GM12878 (cell line): ENCODE data around the gene GRK6. TPM values are rescaled to one million over a fixed set of nuclear protein-coding genes. Genes with fewer than 3 reads are reported as not detected.

Source experiments
- ATAC-seq: fragments of 200-7000 bp; cut with Tn5 transposase; 3 replicates; pipeline ENCODE4 v1.9.1; 2020; ENCODE audit warnings: mild to moderate bottlenecking, moderate library complexity
- BruUV-seq: library from RNA; stranded (reverse); fragments of 400-500 nt; replicated peaks from 2 replicates; lab custom pipeline; 2021; lab: Mats Ljungman, UMichigan
- CTCF ChIA-PET: fragments of 300-600 bp; sonication (Branson Sonifier 250); formaldehyde crosslinking; extraction: SDS; loops from one replicate; lab custom pipeline; 2021; ENCODE audit warnings: inconsistent platforms; lab: Yijun Ruan, JAX
- POLR2A ChIA-PET: fragments of 350-600 bp; formaldehyde crosslinking; extraction: SDS; loops from one replicate; lab custom pipeline; 2021; ENCODE audit warnings: inconsistent platforms; lab: Charles Lee
- RAD21 ChIA-PET: fragments of 300-600 bp; sonication (Branson Sonifier 250); formaldehyde crosslinking; loops from one replicate; lab custom pipeline; 2023; ENCODE audit warnings: antibody characterized with exemption; ENCODE audit not compliant: unreplicated experiment; lab: Charles Lee
- SMC1A ChIA-PET: fragments of 300-600 bp; sonication (Branson Sonifier 250); formaldehyde crosslinking; loops from one replicate; lab custom pipeline; 2023; ENCODE audit not compliant: unreplicated experiment, uncharacterized antibody; lab: Charles Lee
- DNase-seq: peaks from one replicate; pipeline ENCODE4 v3.0.0-alpha.2; 2011; ENCODE audit warnings: low read depth, low spot score
- FAIRE-seq: peaks from 3 replicates; lab custom pipeline; 2011; peaks lifted over from hg19 to GRCh38; lab: Jason Lieb, UNC
- H2AFZ ChIP-seq: 2 replicates; pipeline ENCODE4 v1.6.0; 2011; ENCODE audit warnings: low read depth, low read length, control low read depth; ENCODE audit not compliant: control insufficient read depth
- H3K27ac ChIP-seq: 2 replicates; pipeline ENCODE4 v1.5.1; 2011; ENCODE audit warnings: control low read depth; ENCODE audit not compliant: control insufficient read depth, insufficient read depth
- H3K27me3 ChIP-seq, 2 experiments: replicated peaks in 1 of 2; 2 replicates each; pipeline versions ENCODE4 v1.6.0 to v1.6.1; 2011; ENCODE audit warnings: low read length in 1 of 2; ENCODE audit not compliant: control insufficient read depth in 2 of 2, insufficient read depth in 2 of 2
- H3K36me3 ChIP-seq, 2 experiments: 2 replicates each; pipeline ENCODE4 v1.5.1; 2011; ENCODE audit warnings: low read length in 1 of 2; ENCODE audit not compliant: control insufficient read depth in 2 of 2, insufficient read depth in 2 of 2
- H3K4me1 ChIP-seq: 2 replicates; pipeline ENCODE4 v1.6.1; 2011; ENCODE audit warnings: mild to moderate bottlenecking, low read length, moderate library complexity, mixed read lengths; ENCODE audit not compliant: control insufficient read depth, insufficient read depth
- H3K4me2 ChIP-seq: 2 replicates; pipeline ENCODE4 v1.6.0; 2011; ENCODE audit warnings: control low read depth; ENCODE audit not compliant: control insufficient read depth, insufficient read depth
- H3K4me3 ChIP-seq: fragments of 200-600 bp; sonication (generic); 2 replicates; pipeline ENCODE4 v1.5.1; 2016
- H3K79me2 ChIP-seq: 2 replicates; pipeline ENCODE4 v1.6.0; 2011; ENCODE audit warnings: low read length; ENCODE audit not compliant: control insufficient read depth, insufficient read depth
- H3K9ac ChIP-seq: 2 replicates; pipeline ENCODE4 v1.8.0; 2011; ENCODE audit warnings: low read length, control low read depth, mixed read lengths; ENCODE audit not compliant: control insufficient read depth, insufficient read depth
- H3K9me3 ChIP-seq: replicated peaks from 3 replicates; pipeline ENCODE4 v1.5.1; 2011; ENCODE audit warnings: mild to moderate bottlenecking, low read length; ENCODE audit not compliant: control insufficient read depth, insufficient read depth
- H4K20me1 ChIP-seq: 2 replicates; pipeline ENCODE4 v1.6.0; 2011; ENCODE audit not compliant: control insufficient read depth, insufficient read depth
- BHLHE40 ChIP-seq, 2 experiments: fragments of 450-650 bp in 1 of 2; IDR thresholded peaks; 2 replicates each; pipeline ENCODE4 v1.6.1; 2011 to 2017; ENCODE audit warnings: low read depth in 2 of 2, borderline replicate concordance in 1 of 2, improper control_type of control experiment in 1 of 2, low read length in 1 of 2, mild to moderate bottlenecking in 1 of 2
- CEBPB ChIP-seq, 2 experiments: fragments of 150-350 bp in 1 of 2; IDR thresholded peaks; 2 replicates each; pipeline ENCODE4 v1.6.1; 2012 to 2014; ENCODE audit warnings: low read depth in 2 of 2, low read length in 2 of 2, borderline replicate concordance in 1 of 2, inconsistent platforms in 1 of 2
- CUX1 ChIP-seq: IDR thresholded peaks from 2 replicates; pipeline ENCODE4 v1.6.1; 2012; ENCODE audit warnings: improper control_type of control experiment, low read depth, low read length; ENCODE audit not compliant: insufficient replicate concordance
- EGR1 ChIP-seq, 2 experiments: IDR thresholded peaks; 1 replicate in 1 of 2; 2 replicates in 1 of 2; pipeline ENCODE4 v1.6.1; 2011 to 2012; ENCODE audit warnings: low read depth in 2 of 2, low read length in 2 of 2, borderline replicate concordance in 1 of 2, mild to moderate bottlenecking in 1 of 2, moderate library complexity in 1 of 2
- ESRRA ChIP-seq: IDR thresholded peaks from 2 replicates; pipeline ENCODE4 v1.6.1; 2012; ENCODE audit warnings: mild to moderate bottlenecking, low read length, improper control_type of control experiment
- FOXK2 ChIP-seq: fragments of 450-650 bp; IDR thresholded peaks from 2 replicates; pipeline ENCODE4 v1.6.1; 2017; ENCODE audit warnings: mild to moderate bottlenecking, moderate library complexity
- FOXM1 ChIP-seq: IDR thresholded peaks from 2 replicates; pipeline ENCODE4 v1.6.1; 2012; ENCODE audit warnings: low read depth, mild to moderate bottlenecking, inconsistent platforms, low read length, moderate library complexity
- LARP7 ChIP-seq: fragments of 450-650 bp; IDR thresholded peaks from 2 replicates; pipeline ENCODE4 v1.6.1; 2017; ENCODE audit warnings: mild to moderate bottlenecking
- NR2F1 ChIP-seq: fragments of 450-650 bp; conservative IDR thresholded peaks from 2 replicates; pipeline ENCODE4 v1.6.1; 2017; ENCODE audit warnings: mild to moderate bottlenecking
- PKNOX1 ChIP-seq: fragments of 450-650 bp; IDR thresholded peaks from 2 replicates; pipeline ENCODE4 v1.6.1; 2016; ENCODE audit warnings: mild to moderate bottlenecking
- SIX5 ChIP-seq: IDR thresholded peaks from 2 replicates; pipeline ENCODE4 v1.6.1; 2011; ENCODE audit warnings: mild to moderate bottlenecking, low read depth, low read length, moderate library complexity; ENCODE audit not compliant: severe bottlenecking
- SREBF1 ChIP-seq: IDR thresholded peaks from 2 replicates; pipeline ENCODE4 v1.6.1; 2012; ENCODE audit warnings: mild to moderate bottlenecking, low read length
- ZNF217 ChIP-seq: fragments of 450-650 bp; IDR thresholded peaks from 2 replicates; pipeline ENCODE4 v1.6.1; 2017; ENCODE audit warnings: antibody characterized with exemption, mild to moderate bottlenecking
- WGBS: methylation state at CpG from one replicate; pipeline ENCODE4 v1.1.6; 2016; ENCODE audit warnings: low lambda C conversion rate; ENCODE audit not compliant: insufficient replicate concordance, insufficient coverage; ENCODE audit errors: missing lambda C conversion rate; 5-methylcytosine and 5-hydroxymethylcytosine counted together
- in situ Hi-C: fragments of 300-500 bp; cut with MboI; formaldehyde crosslinking; loops from 9 replicates; pipeline ENCODE4 v1.14.3; 2018; ENCODE audit warnings: mixed read lengths
- intact Hi-C: fragments of 100-400 bp; cut with micrococcal nuclease; formaldehyde crosslinking; loops from one replicate; pipeline ENCODE4 v1.14.2; 2022; ENCODE audit not compliant: unreplicated experiment
- polyA plus RNA-seq, 11 experiments: library from polyadenylated mRNA; depleted of rRNA in 4 of 11; unstranded in 6 of 11; stranded (reverse) in 5 of 11; fragments of >200 nt; fragmentation: Nextera tagmentation in 4 of 11; fragmentation: Illumina TruSeq in 1 of 11; extraction: Ambion mirVana in 4 of 11; extraction: Trizol in 1 of 11; gene quantifications; 1 replicate in 1 of 11; 2 replicates in 10 of 11; pipeline versions ENCODE4 v1.2.1 to v1.2.3, GENCODE V29; 2011 to 2016; ENCODE audit warnings: inconsistent platforms in 2 of 11, missing spikeins in 2 of 11, low read depth in 1 of 11
- total RNA-seq, 4 experiments: library from RNA; depleted of rRNA in 3 of 4; stranded (reverse); fragments of >200 nt in 3 of 4; fragmentation: Illumina TruSeq in 1 of 4; extraction: Trizol in 1 of 4; gene quantifications; 2 replicates each; pipeline versions ENCODE4 v1.2.1 to v1.2.3, GENCODE V29; 2013 to 2021

The GRK6 gene
- total and polyA plus RNA-seq, 10 of the 15 experiments (the other 5 are each of a cell fraction or from before 2014, with no cell fraction given), result 0.79 to 124 (median 41.6) TPM

GRCh38 chr5:177455036-177455660 lies 28.7 kb downstream of the GRK6 start (continued):
- no peak for TF ChIP-seq PKNOX1
- no peak for TF ChIP-seq SREBF1
- no peak for TF ChIP-seq FOXK2
- TF ChIP-seq FOXM1, result no peak
- no peak for TF ChIP-seq SIX5
- TF ChIP-seq, all 136 proteins: peak for 44

- ChIA-PET CTCF (interaction anchor here (0.7 to 16.4 kb wide), 34 partner anchors 10 to 795 kb away, joined by 3 to 391 read pairs (median 6); partner anchors contain the start of genes DBN1, DOK3, GRK6 and LMAN2), RAD21 (interaction anchor here (0.6 to 13.5 kb wide), 18 partner anchors 11 to 700 kb away, joined by 3 to 291 read pairs (median 8); partner anchors contain the start of genes DOK3, F12, GRK6 and PDLIM7), POLR2A (interaction anchor here (0.8 to 13.6 kb wide), 14 partner anchors 11 to 154 kb away, joined by 3 to 358 read pairs (median 6); partner anchors contain the start of genes GRK6 and PDLIM7), SMC1A (interaction anchor here (1.6 to 5.1 kb wide), 7 partner anchors 27 to 342 kb away, joined by 6 to 92 read pairs (median 11); partner anchors contain the start of genes GRK6 and PFN3)
- H3K79me2 ChIP-seq, result no peaks in the 10 kb centered on the region; the same call in 1 of the 2 replicates
- H3K4me1 ChIP-seq, result peaks cover 11% of the 10 kb centered on the region
- no peaks in the 10 kb centered on the region for H3K9me3 ChIP-seq
- peak; percentile 53 for ATAC-seq
- H3K9ac ChIP-seq, result peak overlapping the region; percentile 61; the same call in 1 of the 2 replicates
- H3K27me3 ChIP-seq, result no peaks in the 10 kb centered on the region
- H3K27ac ChIP-seq, result peak overlapping the region; percentile 65
- H3K4me3 ChIP-seq, result peak overlapping the region; percentile 82
- no peaks in the 10 kb centered on the region for H4K20me1 ChIP-seq
- peak overlapping the region; percentile 98 for H3K4me2 ChIP-seq
- 1% methylated on average over 63 of the region's 76 CpGs for WGBS
- peak overlapping the region; percentile 77 for H2AFZ ChIP-seq
- TSS peak; percentile 61 for BruUV-seq
- in situ Hi-C loops, result no loop called here
- intact Hi-C loops, result loop anchor here (1.0 to 2.0 kb wide), 5 partner anchors 29 to 341 kb away; partner anchors contain the start of gene GRK6
- peak; percentile 90 for FAIRE-seq
- no peaks in the 10 kb centered on the region for H3K36me3 ChIP-seq
- DNase-seq, result no peak
- TF ChIP-seq ZNF217 (no peak), CEBPB (IDR thresholded peaks at IDR 0.05; ENCODE audit: borderline replicate concordance in 1 of 2, low read depth in 2 of 2, low read length in 2 of 2) (no peak), NR2F1 (0 out of 2 replicates have a peak, but pooled peaks have one; percentile 2), CUX1 (no peak), ESRRA (no peak), EGR1 (IDR thresholded peaks at IDR 0.05; ENCODE audit: borderline replicate concordance in 1 of 2, low read depth in 2 of 2, low read length in 2 of 2) (peak in 1 of 2 experiments; percentile 98; a peak in 2 of 3 replicates), LARP7 (no peak; the same call in 1 of the 2 replicates), BHLHE40 (IDR thresholded peaks at IDR 0.05; ENCODE audit: borderline replicate concordance in 1 of 2, low read depth in 2 of 2, low read length in 1 of 2) (no peak)
Observed at GRCh38 chr5:177455661-177456590, 29.4 kb downstream of the GRK6 start.
